HepG2 (cell line): ENCODE measurements around the gene NKD1. TPM values are rescaled to one million over a fixed set of nuclear protein-coding genes. Genes with fewer than 3 reads are reported as not detected.

Experiments used
- AGO1 ChIP-seq: fragments of 200-400 bp; formaldehyde crosslinking; IDR thresholded peaks from 2 replicates; pipeline ENCODE4 v1.6.1; 2017; ENCODE audit warnings: mild to moderate bottlenecking, low read depth, low read length, moderate library complexity; ENCODE audit not compliant: poor library complexity, severe bottlenecking
- ATF6 ChIP-seq: sonication (generic); formaldehyde crosslinking; conservative IDR thresholded peaks from 2 replicates; pipeline ENCODE4 v1.4.0; 2020; ENCODE audit warnings: missing genetic modification reagents
- BCL6 ChIP-seq: IDR thresholded peaks from 2 replicates; pipeline ENCODE4 v1.6.1; 2016; ENCODE audit warnings: missing genetic modification reagents, missing compliant biosample characterization
- CHD2 ChIP-seq: IDR thresholded peaks from 2 replicates; pipeline ENCODE4 v1.6.1; 2011; ENCODE audit warnings: low read depth, low read length, improper control_type of control experiment
- NONO ChIP-seq, 2 experiments: fragments of 450-650 bp in 1 of 2; sonication (generic) in 1 of 2; formaldehyde crosslinking in 1 of 2; IDR thresholded peaks in 1 of 2; conservative IDR thresholded peaks in 1 of 2; 2 replicates each; pipeline versions ENCODE4 v1.6.1 to v1.8.0; 2017 to 2022; ENCODE audit warnings: mild to moderate bottlenecking in 1 of 2, missing genetic modification reagents in 1 of 2, moderate library complexity in 1 of 2
- SMYD3 ChIP-seq: sonication (generic); formaldehyde crosslinking; IDR thresholded peaks from 2 replicates; pipeline ENCODE4 v1.8.1; 2023; ENCODE audit warnings: mild to moderate bottlenecking, missing genetic modification reagents
- SRSF4 ChIP-seq: fragments of 200-400 bp; formaldehyde crosslinking; IDR thresholded peaks from one replicate; pipeline ENCODE4 v1.6.1; 2018; ENCODE audit warnings: mild to moderate bottlenecking, low read depth, low read length, moderate library complexity; ENCODE audit not compliant: poor library complexity, severe bottlenecking
- TAF1 ChIP-seq: sonication (generic); formaldehyde crosslinking; IDR thresholded peaks from 2 replicates; pipeline ENCODE4 v1.4.0; 2020; ENCODE audit warnings: missing genetic modification reagents
- ZMYM3 ChIP-seq: sonication (generic); formaldehyde crosslinking; IDR thresholded peaks from 2 replicates; pipeline ENCODE4 v1.5.1; 2020; ENCODE audit warnings: mild to moderate bottlenecking, missing genetic modification reagents
- ZNF17 ChIP-seq: sonication (generic); formaldehyde crosslinking; IDR thresholded peaks from 2 replicates; pipeline ENCODE4 v1.5.0; 2020; ENCODE audit warnings: mild to moderate bottlenecking, missing genetic modification reagents
- ZNF574 ChIP-seq: sonication (generic); formaldehyde crosslinking; IDR thresholded peaks from 2 replicates; pipeline ENCODE4 v1.4.0; 2020; ENCODE audit warnings: missing genetic modification reagents
- ZNF614 ChIP-seq: IDR thresholded peaks from 2 replicates; pipeline ENCODE4 v1.6.1; 2018; ENCODE audit warnings: missing biosample characterization, missing genetic modification reagents, inconsistent platforms, borderline replicate concordance
- ZNF776 ChIP-seq: sonication (generic); formaldehyde crosslinking; IDR thresholded peaks from 2 replicates; pipeline ENCODE4 v1.4.0; 2020; ENCODE audit warnings: mild to moderate bottlenecking, missing genetic modification reagents
- ZSCAN29 ChIP-seq: sonication (generic); formaldehyde crosslinking; conservative IDR thresholded peaks from 2 replicates; pipeline ENCODE4 v1.4.0; 2020; ENCODE audit warnings: mild to moderate bottlenecking, missing genetic modification reagents
- polyA plus RNA-seq, 8 experiments: library from polyadenylated mRNA; depleted of rRNA in 3 of 8; stranded (reverse) in 7 of 8; unstranded in 1 of 8; fragments of >200 nt; fragmentation: Illumina TruSeq in 4 of 8; extraction: Trizol in 4 of 8; gene quantifications; 2 replicates each; pipeline versions ENCODE4 v1.2.1 to v1.2.3, GENCODE V29; 2011 to 2016; ENCODE audit warnings: low read depth in 4 of 8, missing spikeins in 1 of 8, mixed read lengths in 1 of 8; ENCODE audit not compliant: insufficient read depth in 1 of 8
- total RNA-seq, 5 experiments: library from RNA; depleted of rRNA; stranded (reverse); fragments of >200 nt; fragmentation: Illumina TruSeq; extraction: Trizol; gene quantifications; 2 replicates each; pipeline ENCODE4 v1.2.3, GENCODE V29; 2016; ENCODE audit warnings: low read depth in 1 of 5
- TF ChIP-seq, protein P1 (sequence below): sonication (generic); formaldehyde crosslinking; IDR thresholded peaks from 2 replicates; pipeline ENCODE4 v1.5.0; 2020; ENCODE audit warnings: mild to moderate bottlenecking, missing genetic modification reagents, moderate library complexity
- TF ChIP-seq, protein P2 (sequence below): sonication (generic); formaldehyde crosslinking; IDR thresholded peaks from 2 replicates; pipeline ENCODE4 v1.4.0; 2020; ENCODE audit warnings: mild to moderate bottlenecking, missing genetic modification reagents
- TF ChIP-seq, protein P3 (sequence below): sonication (generic); formaldehyde crosslinking; IDR thresholded peaks from 2 replicates; pipeline ENCODE4 v1.8.1; 2023; ENCODE audit warnings: mild to moderate bottlenecking, missing genetic modification reagents

The NKD1 gene
- total and polyA plus RNA-seq, 2 of the 13 experiments (the other 11 are each of a cell fraction or from before 2014, with no cell fraction given) = 70.4 to 121 TPM

DNA sequence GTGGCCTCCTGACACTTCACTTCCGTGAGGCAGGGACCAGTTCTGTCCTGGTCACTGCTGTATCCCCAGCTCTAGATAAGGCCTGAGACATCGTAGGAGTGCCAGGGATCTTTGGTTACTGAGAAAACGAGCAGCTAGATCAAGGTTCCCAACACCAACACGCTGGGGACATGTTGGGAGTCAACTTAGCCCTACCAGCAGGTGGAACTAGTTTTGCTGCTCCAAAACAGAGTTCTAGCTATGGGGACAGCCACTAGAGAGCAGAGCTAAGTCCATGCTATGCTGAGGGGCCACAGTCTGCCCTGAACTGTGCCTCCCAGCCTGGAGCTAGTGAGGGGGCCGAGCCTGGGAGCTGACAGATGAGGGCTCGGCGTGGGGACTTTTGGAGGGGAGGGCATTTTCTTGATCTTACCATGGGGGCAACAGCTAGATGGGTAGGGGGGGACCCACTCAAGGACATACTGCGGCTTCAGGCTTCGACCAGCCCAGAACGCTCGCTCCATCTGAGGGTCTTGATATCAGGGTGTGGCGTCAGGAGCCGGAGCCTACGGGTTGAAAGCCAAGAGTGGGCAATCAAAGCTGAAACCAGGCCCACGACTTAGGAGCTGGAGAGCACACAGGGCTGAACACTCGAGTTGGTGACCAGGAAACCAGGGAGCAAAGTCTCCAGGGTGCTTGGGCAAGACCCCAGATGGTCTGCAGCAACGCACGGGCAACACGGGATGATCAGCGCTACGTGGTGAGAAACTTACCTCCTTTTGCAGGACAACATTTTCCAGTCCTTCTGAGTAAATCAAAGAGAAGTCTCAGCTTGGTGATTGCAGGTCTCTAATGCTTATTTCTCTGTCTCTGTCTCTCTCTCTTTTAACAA is 119.5 kb downstream of the NKD1 start (continued):
- TF ChIP-seq ATF6 (CRISPR knock-in tag) (no peak), BCL6 (CRISPR knock-in tag) (no peak), TAF1 (CRISPR knock-in tag) (no peak), ZNF776 (no peak), ZNF574 (no peak; the same call in 1 of the 2 replicates), CHD2 (no peak), ZSCAN29 (CRISPR knock-in tag) (no peak), SRSF4 (no peak), NONO (IDR thresholded peaks at IDR 0.05) (no peak), NONO (CRISPR knock-in tag; conservative IDR thresholded peaks at IDR 0.05) (peak; percentile 69; the same call in 1 of the 2 replicates), ZMYM3 (CRISPR knock-in tag) (0 out of 2 replicates have a peak, but pooled peaks have one; percentile 16), ZNF17 (CRISPR knock-in tag) (no peak), SMYD3 (CRISPR knock-in tag) (no peak), ZNF614 (no peak), AGO1 (no peak)
- TF ChIP-seq, protein P1, sequence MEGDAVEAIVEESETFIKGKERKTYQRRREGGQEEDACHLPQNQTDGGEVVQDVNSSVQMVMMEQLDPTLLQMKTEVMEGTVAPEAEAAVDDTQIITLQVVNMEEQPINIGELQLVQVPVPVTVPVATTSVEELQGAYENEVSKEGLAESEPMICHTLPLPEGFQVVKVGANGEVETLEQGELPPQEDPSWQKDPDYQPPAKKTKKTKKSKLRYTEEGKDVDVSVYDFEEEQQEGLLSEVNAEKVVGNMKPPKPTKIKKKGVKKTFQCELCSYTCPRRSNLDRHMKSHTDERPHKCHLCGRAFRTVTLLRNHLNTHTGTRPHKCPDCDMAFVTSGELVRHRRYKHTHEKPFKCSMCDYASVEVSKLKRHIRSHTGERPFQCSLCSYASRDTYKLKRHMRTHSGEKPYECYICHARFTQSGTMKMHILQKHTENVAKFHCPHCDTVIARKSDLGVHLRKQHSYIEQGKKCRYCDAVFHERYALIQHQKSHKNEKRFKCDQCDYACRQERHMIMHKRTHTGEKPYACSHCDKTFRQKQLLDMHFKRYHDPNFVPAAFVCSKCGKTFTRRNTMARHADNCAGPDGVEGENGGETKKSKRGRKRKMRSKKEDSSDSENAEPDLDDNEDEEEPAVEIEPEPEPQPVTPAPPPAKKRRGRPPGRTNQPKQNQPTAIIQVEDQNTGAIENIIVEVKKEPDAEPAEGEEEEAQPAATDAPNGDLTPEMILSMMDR (CRISPR knock-in tag) = peak; percentile 79
- TF ChIP-seq, protein P2, sequence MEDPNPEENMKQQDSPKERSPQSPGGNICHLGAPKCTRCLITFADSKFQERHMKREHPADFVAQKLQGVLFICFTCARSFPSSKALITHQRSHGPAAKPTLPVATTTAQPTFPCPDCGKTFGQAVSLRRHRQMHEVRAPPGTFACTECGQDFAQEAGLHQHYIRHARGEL (CRISPR knock-in tag) = no peak
- TF ChIP-seq, protein P3, sequence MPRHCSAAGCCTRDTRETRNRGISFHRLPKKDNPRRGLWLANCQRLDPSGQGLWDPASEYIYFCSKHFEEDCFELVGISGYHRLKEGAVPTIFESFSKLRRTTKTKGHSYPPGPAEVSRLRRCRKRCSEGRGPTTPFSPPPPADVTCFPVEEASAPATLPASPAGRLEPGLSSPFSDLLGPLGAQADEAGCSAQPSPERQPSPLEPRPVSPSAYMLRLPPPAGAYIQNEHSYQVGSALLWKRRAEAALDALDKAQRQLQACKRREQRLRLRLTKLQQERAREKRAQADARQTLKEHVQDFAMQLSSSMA (CRISPR knock-in tag) = 0 out of 2 replicates have a peak, but pooled peaks have one; percentile 16
